ENCODE data around the gene OBP2A.

The OBP2A gene

GRCh38 chr9:135502168-135502872 lies 43.6 kb upstream of the OBP2A start:
- no peak overlapping the region for H3K4me3 ChIP-seq (ENCODE audit: low read depth, low read length)

DNA sequence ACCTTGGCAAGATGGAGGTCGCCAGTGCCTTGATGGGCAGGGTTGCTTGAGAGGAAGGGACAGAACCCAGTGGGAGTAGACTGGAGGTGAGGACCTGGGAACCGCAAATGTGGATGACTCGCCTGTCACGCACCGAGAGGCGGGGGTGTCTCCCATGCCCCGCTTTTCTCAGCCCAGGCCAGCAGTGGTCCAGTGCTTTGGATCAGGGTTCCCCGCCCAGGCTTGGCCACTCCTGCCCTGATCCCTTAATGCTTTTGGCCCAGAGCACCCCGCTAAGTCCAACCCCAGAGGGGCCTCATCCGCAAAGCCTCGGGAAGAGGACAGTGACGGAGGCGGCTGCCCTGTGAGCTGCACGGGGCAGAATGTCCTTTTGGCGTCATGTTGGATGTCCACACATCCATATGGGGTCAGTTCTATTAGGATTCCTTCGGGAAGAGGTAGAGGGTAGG lies 43.0 kb upstream of the OBP2A start:
- TF ChIP-seq, protein P1, sequence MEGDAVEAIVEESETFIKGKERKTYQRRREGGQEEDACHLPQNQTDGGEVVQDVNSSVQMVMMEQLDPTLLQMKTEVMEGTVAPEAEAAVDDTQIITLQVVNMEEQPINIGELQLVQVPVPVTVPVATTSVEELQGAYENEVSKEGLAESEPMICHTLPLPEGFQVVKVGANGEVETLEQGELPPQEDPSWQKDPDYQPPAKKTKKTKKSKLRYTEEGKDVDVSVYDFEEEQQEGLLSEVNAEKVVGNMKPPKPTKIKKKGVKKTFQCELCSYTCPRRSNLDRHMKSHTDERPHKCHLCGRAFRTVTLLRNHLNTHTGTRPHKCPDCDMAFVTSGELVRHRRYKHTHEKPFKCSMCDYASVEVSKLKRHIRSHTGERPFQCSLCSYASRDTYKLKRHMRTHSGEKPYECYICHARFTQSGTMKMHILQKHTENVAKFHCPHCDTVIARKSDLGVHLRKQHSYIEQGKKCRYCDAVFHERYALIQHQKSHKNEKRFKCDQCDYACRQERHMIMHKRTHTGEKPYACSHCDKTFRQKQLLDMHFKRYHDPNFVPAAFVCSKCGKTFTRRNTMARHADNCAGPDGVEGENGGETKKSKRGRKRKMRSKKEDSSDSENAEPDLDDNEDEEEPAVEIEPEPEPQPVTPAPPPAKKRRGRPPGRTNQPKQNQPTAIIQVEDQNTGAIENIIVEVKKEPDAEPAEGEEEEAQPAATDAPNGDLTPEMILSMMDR (IDR thresholded peaks at IDR 0.05; ENCODE audit: borderline replicate concordance, insufficient read depth, low read depth, low read length) = no peak
- no peak overlapping the region for H3K4me3 ChIP-seq (ENCODE audit: low read depth, low read length)

More at GRCh38 chr9:135502168-135502872, 43.6 kb upstream of the OBP2A start:
- TF ChIP-seq, protein P1 (IDR thresholded peaks at IDR 0.05; ENCODE audit: borderline replicate concordance, insufficient read depth, low read depth, low read length) = no peak

DNA sequence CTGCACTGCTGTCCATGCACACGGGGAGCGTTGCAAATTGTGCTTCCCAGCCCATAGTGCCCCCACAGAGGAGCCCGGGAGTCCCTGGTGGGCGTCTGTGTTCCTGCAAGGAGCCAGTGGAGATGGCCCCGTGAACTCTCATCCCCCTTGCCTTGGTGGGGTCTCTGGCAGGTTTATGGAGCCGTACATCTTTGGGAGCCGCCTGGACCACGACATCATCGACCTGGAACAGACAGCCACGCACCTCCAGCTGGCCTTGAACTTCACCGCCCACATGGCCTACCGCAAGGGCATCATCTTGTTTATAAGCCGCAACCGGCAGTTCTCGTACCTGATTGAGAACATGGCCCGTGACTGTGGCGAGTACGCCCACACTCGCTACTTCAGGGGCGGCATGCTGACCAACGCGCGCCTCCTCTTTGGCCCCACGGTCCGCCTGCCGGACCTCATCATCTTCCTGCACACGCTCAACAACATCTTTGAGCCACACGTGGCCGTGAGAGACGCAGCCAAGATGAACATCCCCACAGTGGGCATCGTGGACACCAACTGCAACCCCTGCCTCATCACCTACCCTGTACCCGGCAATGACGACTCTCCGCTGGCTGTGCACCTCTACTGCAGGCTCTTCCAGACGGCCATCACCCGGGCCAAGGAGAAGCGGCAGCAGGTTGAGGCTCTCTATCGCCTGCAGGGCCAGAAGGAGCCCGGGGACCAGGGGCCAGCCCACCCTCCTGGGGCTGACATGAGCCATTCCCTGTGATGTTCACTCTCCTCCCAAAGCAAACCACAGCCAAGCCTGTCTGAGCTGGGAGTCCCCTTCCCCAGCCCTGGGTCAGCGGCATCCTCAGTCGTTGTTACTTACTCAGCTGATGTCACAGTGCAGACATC lies 42.3 kb upstream of the OBP2A start:
- TF ChIP-seq, protein P1 (IDR thresholded peaks at IDR 0.05; ENCODE audit: borderline replicate concordance, insufficient read depth, low read depth, low read length) = no peak

GRCh38 chr9:135504262-135505243 lies 41.4 kb upstream of the OBP2A start:
- TF ChIP-seq, protein P1 (IDR thresholded peaks at IDR 0.05; ENCODE audit: borderline replicate concordance, insufficient read depth, low read depth, low read length) = peak; percentile 89
- H3K4me3 ChIP-seq (ENCODE audit: low read depth, low read length) = no peak overlapping the region

More for the DNA sequence above, 42.3 kb upstream of the OBP2A start:
- no peak overlapping the region for H3K4me3 ChIP-seq (ENCODE audit: low read depth, low read length)

GRCh38 chr9:135505406-135506187 lies 40.3 kb upstream of the OBP2A start:
- TF ChIP-seq, protein P1 (IDR thresholded peaks at IDR 0.05; ENCODE audit: borderline replicate concordance, insufficient read depth, low read depth, low read length) = no peak
- no peak overlapping the region for H3K4me3 ChIP-seq (ENCODE audit: low read depth, low read length)

Data from GM12875 (cell line).